Measurements from ENCODE around the gene ULBP1.
A peak's percentile ranks its signal among the peaks of the same experiment; 100 is the strongest.
"Not testable (repeated sequence)": the region's sequence is repeated elsewhere in the genome, so short reads cannot be mapped to it uniquely, and the experiment has no call there.

The ULBP1 gene

GRCh38 chr6:149951626-149952025, 12.1 kb upstream of the ULBP1 start:
- no peak for DNase-seq

DNA sequence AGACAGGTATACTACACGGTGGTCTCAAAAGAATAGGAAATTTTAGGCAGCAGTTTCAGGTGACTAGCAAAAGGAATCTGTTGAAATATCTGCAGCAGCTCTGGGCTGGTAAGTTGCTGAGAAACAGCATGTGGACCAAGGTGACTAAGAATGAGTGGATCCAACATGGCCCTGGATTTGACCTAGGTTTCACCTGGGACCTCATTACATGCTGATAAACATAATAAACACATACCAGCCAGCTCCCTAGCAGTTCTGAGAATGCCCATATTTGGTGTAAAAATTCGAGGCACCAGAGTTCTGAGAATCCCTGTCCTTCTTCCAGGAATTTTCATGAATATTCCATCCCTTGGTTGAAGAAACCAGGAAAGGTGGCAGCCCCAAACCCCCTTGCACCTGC, 10.4 kb upstream of the ULBP1 start:
- DNase-seq = not testable (repeated sequence)

GRCh38 chr6:149953934-149954327, 9.8 kb upstream of the ULBP1 start:
- not testable (repeated sequence) for DNase-seq

- DNase-seq = not testable (repeated sequence)
Observed at GRCh38 chr6:149954328-149954983, 9.3 kb upstream of the ULBP1 start.

DNA sequence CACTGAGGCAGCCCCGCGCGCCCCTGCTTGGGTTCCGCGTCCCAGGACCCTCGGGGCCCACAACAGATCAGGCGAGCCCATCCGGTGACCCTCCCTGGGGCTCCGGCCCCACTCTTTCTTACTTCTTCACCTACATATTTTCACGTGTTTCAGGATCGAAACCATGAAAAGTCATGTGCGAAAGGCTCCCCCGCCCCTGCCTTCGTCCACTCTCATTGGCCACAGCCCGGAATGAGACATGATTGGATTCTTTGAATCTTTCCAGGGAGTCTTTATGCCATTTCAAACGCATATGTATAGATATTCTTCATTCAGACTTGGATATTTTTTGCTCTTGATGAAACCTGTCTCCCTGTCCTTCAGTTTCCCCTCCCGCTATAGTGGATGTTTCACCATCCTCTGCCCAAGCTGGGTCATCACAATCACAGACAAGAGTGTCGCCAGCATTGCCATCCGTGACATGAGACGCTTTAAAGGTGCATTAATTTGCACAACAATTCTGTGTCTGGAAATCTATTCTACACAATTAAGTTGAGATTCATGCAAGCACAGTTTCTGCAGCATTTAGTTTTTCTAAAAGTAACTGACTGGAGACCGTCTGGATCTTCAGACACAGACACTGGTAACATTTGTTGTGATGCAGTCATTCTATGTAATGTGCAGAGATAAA, 8.6 kb upstream of the ULBP1 start:
- DNase-seq = not testable (repeated sequence)

DNA sequence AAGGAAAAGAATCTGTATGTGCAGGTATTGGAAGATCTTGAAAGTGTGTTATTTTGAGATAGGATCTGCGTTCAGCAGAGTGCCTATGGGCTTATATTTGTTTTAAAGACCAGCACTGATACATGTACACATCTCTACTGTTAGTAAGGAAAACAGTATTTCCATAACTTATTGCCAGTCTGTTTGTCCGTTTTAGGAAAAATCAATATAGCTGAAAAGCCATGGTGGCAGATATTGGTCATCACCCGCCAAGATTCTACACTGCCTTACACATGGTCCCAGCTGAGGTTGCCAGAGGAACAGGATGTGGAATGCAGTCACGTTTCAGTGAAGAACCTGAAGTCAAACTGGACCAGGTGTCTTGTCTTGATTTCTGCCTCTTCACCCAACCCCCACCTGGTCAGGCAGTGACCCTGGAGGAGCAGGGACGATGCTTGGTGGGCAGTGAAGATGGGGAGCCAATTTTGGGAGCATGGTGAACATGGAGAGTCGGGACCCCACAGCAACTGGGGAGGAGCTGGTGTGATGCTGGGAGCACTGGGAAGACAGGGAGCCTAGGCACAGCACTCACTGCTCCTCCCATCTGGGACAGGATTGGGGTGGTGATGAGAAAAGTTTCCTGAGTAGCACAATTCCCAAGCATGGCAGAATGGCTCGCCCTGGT, 8.0 kb upstream of the ULBP1 start:
- not testable (repeated sequence) for DNase-seq

- not testable (repeated sequence) for DNase-seq
Observed at GRCh38 chr6:149958124-149958523, 5.6 kb upstream of the ULBP1 start.

GRCh38 chr6:149959806-149960205, 3.9 kb upstream of the ULBP1 start:
- not testable (repeated sequence) for DNase-seq

- DNase-seq = no peak
Observed at GRCh38 chr6:149960488-149960887, 3.3 kb upstream of the ULBP1 start.

GRCh38 chr6:149961728-149962425, 1.9 kb upstream of the ULBP1 start:
- DNase-seq = no peak

- DNase-seq = no peak
Observed at GRCh38 chr6:149962461-149963211, 1.1 kb upstream of the ULBP1 start.

- peak in 1 of 51 donors; percentile 40 for DNase-seq
Observed at GRCh38 chr6:149963212-149963461, 606 bp upstream of the ULBP1 start.

DNA sequence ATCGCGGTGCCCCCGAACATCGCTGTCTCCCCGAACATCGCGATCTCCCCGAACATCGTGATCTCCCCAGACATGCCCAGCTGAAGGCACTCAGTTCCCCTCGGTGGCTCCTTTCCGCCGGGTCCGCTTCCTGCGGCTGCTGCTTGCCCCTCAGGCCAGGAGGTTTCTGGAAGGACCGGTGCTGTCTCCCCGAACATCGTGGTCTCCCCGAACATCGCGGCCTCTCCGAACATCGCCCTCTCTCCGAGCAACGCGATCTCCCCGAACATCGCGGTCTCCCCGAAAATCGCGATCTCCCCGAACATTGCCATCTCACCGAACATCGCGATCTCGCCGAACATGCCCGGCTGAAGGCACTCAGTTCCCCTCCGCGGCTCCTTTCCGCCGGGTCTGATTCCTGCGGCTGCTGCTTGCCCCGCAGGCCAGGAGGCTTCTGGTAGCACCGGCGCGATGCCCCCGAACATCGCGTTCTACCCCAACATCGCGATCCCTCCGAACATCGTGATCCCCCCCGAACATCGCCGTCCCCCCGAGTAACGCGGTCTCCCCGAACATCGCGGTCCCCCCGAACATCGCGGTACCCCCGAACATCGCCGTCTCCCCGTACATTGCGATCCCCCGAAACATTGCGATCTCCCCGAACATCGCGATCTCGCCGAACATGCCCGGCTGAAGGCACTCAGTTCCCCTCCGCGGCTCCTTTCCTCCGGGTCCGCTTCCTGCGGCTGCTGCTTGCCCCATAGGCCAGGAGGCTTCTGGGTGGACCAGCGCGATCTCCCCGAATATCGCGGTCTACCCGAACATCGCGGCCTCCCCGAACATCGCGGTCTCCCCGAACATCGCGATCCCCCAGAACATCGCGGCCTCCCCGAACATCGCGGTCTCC, 808 bp downstream of the ULBP1 start:
- DNase-seq = no peak

DNA sequence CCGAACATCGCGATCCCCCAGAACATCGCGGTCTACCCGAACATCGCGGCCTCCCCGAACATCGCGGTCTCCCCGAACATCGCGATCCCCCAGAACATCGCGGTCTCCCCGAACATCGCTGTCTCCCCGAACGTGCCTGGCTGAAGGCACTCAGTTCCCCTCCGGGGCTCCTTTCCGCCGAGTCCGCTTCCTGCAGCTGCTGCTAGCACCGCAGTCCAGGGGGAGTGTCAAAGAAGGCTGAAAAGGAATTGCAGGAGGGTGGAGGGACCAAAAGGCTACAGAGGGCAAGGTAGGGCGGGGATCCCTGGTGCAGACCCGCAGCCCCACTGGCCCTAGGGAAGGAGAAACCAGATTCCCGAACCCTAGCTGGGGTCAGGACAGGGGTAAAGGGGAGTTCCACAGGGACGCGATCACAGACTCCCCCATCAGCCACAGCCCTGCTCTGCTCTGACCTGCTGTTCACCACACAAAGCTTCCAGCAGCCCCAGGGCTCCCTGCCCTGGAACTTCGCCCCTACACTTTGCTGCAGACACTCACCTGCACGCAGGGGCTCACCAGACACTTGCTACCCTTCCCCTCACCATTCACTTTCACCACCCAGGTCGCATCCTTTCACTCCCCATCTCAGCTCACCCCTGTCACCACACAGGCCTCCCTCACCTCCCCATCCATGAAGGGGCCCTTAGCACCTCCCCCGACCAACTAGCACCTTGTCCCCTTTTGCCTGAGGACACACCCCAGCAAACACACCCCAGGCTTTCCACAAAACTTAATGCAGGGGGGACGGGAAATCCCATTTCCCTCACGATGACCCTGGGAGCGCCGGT, 1.7 kb downstream of the ULBP1 start:
- no peak for DNase-seq

GRCh38 chr6:149966319-149966718, 2.6 kb downstream of the ULBP1 start:
- not testable (repeated sequence) for DNase-seq

- DNase-seq = no peak
Observed at GRCh38 chr6:149967591-149967990, 3.8 kb downstream of the ULBP1 start.

DNA sequence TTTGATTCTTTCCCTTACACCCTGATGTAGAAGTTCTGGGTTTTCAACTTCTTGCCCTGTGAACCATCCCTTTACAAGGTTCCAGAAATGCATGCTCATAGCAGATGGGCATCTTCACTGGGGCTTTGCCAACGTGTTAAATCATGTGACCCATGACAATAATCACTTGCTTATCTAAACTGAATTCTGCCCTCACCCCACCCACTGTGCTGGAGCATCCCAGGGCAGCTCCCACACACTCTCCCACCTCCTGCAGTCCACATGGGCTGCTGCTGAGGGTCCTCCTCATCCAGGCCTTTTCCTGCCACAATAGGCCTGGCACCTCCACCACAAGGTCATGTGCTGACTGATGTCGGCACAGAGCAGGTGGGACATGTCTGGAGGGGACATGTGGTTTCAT, 4.3 kb downstream of the ULBP1 start:
- not testable (repeated sequence) for DNase-seq

DNA sequence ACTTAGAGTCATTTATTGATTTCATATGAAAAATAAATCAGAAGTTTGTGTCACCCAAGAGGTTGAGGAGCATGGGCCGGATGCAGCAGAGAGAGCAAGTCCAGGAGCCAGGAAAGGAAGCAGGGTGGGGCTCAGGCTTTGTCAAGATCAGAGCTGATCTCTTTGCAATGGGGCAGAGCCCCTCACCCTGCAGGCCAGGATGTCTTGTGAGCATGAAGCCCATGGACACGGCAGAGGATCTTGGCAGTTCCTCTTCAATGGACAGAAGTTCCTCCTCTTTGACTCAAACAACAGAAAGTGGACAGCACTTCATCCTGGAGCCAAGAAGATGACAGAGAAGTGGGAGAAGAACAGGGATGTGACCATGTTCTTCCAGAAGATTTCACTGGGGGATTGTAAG, 5.2 kb downstream of the ULBP1 start:
- not testable (repeated sequence) for DNase-seq

- no peak for DNase-seq
Observed at GRCh38 chr6:149969635-149970034, 5.9 kb downstream of the ULBP1 start.

DNA sequence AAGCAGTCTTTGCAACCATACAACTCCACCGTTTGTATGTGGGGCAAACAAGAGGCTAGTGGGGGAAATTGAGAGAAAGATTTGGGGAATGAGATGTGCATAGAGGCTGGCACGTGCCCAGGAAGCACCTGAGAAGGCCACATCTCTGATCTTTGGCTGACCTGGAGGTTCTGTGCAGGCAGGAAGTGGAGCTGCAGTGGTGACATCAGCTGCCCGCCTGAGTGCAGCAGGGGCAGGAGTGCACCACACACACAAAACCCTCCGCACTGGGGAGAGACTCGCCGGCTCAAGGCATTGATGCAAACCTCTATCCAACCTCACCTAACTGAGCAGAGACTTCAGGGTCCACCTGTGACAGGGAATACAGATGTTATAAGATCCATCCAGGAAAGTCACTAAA, 10.7 kb downstream of the ULBP1 start:
- not testable (repeated sequence) for DNase-seq

All from hypothalamus (tissue), 51 donors.